ENCODE results near the gene SRC.

DNA sequence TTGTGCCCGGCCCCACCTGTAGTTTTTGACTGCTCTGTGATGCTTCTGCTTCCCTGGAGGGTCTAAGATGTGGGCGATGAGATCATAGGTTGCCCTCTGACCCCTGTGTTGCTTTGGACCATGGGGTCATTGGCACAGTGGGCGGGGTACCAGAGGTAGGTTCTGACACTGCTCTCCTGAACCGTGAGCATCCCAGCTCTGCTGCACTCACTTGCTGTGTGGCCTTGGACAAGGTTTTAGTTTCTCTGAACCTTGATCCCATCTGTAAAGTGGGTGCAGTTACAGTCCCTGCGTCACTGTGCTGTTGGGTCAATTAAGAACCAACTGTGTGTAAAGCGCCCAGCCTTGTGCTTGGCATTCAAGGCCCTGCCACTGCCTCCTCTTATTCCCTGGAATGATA lies 30.9 kb downstream of the SRC start:
- TF ChIP-seq POLR2A (IDR thresholded peaks at IDR 0.05) = no peak
- TF ChIP-seq, protein P1, sequence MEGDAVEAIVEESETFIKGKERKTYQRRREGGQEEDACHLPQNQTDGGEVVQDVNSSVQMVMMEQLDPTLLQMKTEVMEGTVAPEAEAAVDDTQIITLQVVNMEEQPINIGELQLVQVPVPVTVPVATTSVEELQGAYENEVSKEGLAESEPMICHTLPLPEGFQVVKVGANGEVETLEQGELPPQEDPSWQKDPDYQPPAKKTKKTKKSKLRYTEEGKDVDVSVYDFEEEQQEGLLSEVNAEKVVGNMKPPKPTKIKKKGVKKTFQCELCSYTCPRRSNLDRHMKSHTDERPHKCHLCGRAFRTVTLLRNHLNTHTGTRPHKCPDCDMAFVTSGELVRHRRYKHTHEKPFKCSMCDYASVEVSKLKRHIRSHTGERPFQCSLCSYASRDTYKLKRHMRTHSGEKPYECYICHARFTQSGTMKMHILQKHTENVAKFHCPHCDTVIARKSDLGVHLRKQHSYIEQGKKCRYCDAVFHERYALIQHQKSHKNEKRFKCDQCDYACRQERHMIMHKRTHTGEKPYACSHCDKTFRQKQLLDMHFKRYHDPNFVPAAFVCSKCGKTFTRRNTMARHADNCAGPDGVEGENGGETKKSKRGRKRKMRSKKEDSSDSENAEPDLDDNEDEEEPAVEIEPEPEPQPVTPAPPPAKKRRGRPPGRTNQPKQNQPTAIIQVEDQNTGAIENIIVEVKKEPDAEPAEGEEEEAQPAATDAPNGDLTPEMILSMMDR (IDR thresholded peaks at IDR 0.05) = no peak

All from thyroid gland (tissue), 4 donors.